NCI-H2107 treated with DMSO at 0.1 percent for 48 hours (cell line): ENCODE results near the gene LIG4.

ENCODE experiments used
- DNase-seq: peaks from one replicate; lab custom pipeline; 2025; ENCODE audit not compliant: unreplicated experiment; lab: John Stamatoyannopoulos, UW

The LIG4 gene

GRCh38 chr13:108194435-108194936, 20.9 kb downstream of the LIG4 start:
- no peak for DNase-seq

GRCh38 chr13:108193806-108194205, 21.5 kb downstream of the LIG4 start:
- DNase-seq, result no peak

GRCh38 chr13:108190897-108191296, 24.4 kb downstream of the LIG4 start:
- no peak for DNase-seq

- DNase-seq, result no peak
Observed at GRCh38 chr13:108188260-108188659, 27.1 kb downstream of the LIG4 start.

GRCh38 chr13:108185223-108185622, 30.1 kb downstream of the LIG4 start:
- DNase-seq, result no peak

- no peak for DNase-seq
Observed at GRCh38 chr13:108182652-108183051, 32.7 kb downstream of the LIG4 start.

DNA sequence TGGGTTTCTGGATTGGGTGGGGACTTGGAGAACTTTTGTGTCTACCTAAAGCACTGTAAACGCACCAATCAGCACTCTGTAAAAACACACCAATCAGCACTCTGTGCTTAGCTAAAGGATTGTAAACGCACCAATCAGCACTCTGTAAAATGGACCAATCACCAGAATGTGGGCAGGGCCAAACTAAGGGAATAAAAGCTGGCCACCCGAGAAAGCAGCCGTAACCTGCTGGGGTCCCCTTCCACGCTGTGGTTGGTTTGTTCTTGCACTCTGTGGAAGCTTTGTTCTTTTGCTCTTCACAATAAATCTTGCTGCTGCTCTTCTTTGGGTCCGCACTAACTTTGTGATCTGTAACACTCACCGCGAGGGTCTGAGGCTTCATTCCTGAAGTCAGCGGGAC, 37.3 kb downstream of the LIG4 start:
- DNase-seq, result no peak

GRCh38 chr13:108176685-108177274, 38.6 kb downstream of the LIG4 start:
- DNase-seq, result peak; percentile 2

GRCh38 chr13:108168929-108169328, 46.4 kb downstream of the LIG4 start:
- no peak for DNase-seq

DNA sequence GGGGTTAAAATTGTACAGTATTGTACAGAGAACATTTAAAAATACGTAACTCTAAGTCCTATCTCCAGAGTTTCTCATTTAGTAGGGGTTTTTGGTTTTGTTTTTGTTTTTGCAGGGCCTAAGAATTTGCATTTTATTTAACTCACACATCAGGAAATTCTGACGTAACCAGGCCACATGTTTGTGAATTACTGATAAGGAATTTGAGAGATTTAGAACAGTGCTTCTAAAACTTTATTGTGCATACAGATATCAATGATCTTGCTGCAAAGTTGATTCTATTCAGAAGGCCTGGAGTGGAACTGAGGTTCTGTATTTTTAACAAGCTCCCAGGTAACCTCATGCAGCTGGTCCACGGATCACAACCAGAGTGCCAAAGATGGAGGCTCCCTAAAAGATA, 49.3 kb downstream of the LIG4 start:
- no peak for DNase-seq

GRCh38 chr13:108158746-108159145, 56.6 kb downstream of the LIG4 start:
- DNase-seq, result no peak
